Caki2 (cell line): ENCODE measurements around the gene MARCHF7. TPM values are rescaled to one million over a fixed set of nuclear protein-coding genes. Genes with fewer than 3 reads are reported as not detected.
"Not testable (repeated sequence)": the region's sequence is repeated elsewhere in the genome, so short reads cannot be mapped to it uniquely, and the experiment has no call there.

Experiments
- DNase-seq: peaks from one replicate; pipeline ENCODE4 v3.0.0-alpha.2; 2015; ENCODE audit warnings: low read depth
- in situ Hi-C: cut with HindIII; loops from 2 replicates; pipeline ENCODE4 v1.10.0; 2016; ENCODE audit warnings: low sequenced_read_pairs, low pct_unique_long_range_greater_than_20kb, mixed read lengths
- total RNA-seq: library from RNA; depleted of rRNA; stranded (reverse); fragments of >200 nt; shearing (Covaris generic); gene quantifications from 2 replicates; pipeline ENCODE4 v1.2.3, GENCODE V29; 2014; ENCODE audit warnings: low replicate concordance; rRNA removed

The MARCHF7 gene
- 62.0 and 74.2 TPM in 2 replicates for total RNA-seq

GRCh38 chr2:159712143-159712928, at the start of gene MARCHF7:
Gene MARCHF7, plus strand, starts transcription at chr2:159712506. Its CDS starts 16,517 bp downstream, at chr2:159729023.
- in situ Hi-C loops, result loop anchor here (25.0 kb wide), 1 partner anchor 100 kb away; the partner anchor contains the start of gene BAZ2B
- peak; percentile 97 for DNase-seq

DNA sequence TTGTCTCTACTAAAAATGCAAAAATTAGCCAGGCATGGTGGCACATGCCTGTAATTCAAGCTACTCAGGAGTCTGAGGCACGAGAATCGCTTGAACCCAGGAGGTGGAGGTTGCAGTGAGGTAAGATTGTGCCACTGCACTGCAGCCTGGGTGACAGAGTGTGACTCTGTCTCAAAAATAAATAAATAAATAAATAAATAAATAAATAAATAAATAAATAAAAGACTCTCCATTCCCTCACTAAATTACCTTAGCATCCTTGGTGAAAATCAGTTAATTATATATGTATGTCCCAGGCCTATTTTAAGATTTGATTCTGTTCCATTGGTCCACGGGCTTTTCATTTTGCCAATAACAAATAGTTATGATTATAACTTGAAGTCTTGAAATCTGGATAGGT, 44.9 kb upstream of the MARCHF7 start:
- in situ Hi-C loops, result not testable (repeated sequence)

GRCh38 chr2:159671047-159671446, 41.3 kb upstream of the MARCHF7 start:
- in situ Hi-C loops, result no loop called here
- no peak for DNase-seq

More for the DNA sequence above, 44.9 kb upstream of the MARCHF7 start:
- DNase-seq, result not testable (repeated sequence)

- no peak for DNase-seq
- in situ Hi-C loops, result no loop called here
Observed at GRCh38 chr2:159677654-159678053, 34.7 kb upstream of the MARCHF7 start.

DNA sequence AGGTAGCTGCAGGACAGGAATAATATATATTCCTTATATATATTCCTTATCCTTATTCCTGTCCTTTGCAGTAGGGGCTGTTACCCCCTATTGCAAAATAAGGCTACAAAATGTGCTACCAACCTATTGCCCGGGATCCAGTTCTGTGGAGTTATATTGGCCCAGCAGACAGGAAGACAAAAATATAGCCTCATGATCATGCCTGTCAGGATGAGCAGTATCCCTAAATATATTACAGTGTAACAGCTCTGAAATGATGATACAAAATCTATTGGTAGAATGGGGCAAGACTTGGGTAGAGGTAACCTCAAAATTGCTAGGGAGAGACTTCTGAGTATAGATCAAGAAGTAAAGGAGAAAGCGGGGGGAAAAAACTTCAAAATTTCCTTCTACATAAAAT, 31.6 kb upstream of the MARCHF7 start:
- DNase-seq, result no peak
- in situ Hi-C loops, result no loop called here

- in situ Hi-C loops, result no loop called here
- DNase-seq, result no peak
Observed at GRCh38 chr2:159683817-159684216, 28.5 kb upstream of the MARCHF7 start.

- in situ Hi-C loops, result no loop called here
- no peak for DNase-seq
Observed at GRCh38 chr2:159684796-159685195, 27.5 kb upstream of the MARCHF7 start.

DNA sequence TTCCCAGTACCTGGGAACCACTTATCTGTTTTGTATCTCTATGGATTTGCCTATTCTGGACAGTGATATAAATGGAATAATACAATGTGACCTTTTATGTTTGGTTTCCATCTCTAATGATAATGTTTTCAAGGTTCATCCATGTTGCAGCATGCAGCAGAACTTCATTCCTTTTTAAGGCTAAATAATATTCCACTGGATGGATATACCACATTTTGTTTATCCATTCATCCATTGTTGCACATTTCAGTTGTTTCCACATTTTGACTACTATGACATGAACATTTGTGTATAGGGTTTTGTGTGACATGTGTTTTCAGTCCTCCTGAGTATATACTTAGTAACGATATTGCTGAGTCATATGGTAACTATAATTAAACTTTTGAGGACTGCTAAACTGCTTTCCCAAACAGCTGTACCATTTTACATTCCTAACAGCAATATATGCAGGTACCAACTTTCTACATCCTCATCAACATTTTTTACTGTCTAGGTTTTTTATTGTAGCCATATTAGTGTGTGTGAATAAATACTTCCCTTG, 17.7 kb upstream of the MARCHF7 start:
- in situ Hi-C loops, result no loop called here
- no peak for DNase-seq

DNA sequence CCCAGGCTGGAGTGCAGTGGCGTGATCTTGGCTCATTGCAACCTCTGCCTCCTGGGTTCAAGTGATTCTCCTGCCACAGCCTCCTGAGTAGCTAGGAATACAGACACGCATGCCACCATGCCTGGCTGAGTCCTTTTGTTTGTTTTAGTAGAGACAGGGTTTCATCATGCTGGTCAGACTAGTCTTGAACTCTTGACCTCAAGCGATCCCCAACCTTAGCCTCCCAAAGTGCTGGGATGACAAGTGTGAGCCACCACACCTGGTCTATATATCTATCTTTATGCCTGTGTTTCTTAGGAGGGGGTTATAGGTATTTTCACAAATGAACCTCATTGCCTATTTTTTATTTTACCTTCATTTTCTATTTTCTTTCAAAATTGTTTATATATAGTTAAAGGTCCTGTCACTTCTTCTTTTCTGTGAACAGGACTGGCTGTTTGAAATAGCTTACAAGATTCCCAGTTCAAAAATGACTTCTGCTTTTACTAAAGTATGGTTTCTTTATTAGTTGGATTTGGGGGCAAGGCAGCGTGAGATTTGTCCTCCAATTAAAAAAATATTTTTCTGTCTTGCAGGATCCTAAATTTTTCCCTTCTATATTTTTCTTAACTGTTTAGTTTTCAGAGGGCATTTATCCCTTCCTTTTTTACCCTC, 16.4 kb upstream of the MARCHF7 start:
- no peak for DNase-seq
- in situ Hi-C loops, result no loop called here

DNA sequence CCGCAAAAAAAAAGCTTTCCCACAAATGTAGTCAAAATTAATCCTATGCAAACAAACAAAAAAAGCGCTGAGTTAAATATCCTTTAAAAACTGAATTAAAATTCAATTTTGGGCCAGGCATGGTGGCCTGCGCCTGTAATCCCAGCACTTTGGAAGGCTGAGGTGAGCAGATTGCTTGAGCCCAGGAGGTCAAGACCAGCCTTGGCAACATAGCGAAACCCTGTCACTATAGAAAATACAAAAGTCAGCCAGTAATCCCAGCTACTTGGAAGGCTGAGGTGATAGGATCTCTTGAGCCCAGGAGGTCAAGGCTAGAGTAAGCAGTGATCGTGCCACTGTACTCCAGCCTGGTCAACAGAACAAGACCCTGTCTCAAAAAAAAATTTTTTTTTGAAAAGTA, 8.8 kb upstream of the MARCHF7 start:
- in situ Hi-C loops, result loop anchor here (25.0 kb wide), 1 partner anchor 91 kb away; the partner anchor contains the start of gene BAZ2B
- DNase-seq, result no peak

DNA sequence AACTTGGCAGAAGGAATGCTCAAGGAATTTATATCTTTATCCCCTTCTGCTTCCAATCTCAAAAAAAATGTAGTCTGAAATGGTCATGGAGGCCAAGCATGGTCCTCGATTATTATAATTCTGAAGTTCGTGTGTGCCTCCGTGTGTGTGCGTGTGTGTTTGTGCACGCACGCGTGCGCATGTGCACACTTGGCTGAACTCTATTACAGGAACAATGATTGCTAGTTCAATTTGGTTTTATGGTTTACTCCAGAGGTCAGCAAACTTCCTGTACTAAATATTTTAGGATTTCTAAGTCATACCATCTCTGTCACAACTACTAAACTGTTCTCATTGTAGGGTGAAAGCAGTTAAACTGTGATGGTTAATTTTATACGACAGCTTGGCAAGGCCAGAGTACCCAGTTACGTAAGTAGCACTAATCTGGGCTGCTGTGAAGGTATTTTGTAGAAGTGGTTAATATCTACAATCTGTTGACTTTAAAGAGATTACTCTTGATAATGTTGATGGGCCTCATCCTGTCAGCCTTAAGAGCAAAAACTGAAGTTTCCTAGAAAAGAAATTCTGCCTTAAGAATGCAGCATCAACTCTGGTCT, 5.8 kb upstream of the MARCHF7 start:
- in situ Hi-C loops, result loop anchor here (25.0 kb wide), 1 partner anchor 94 kb away; the partner anchor contains the start of gene BAZ2B
- DNase-seq, result peak; percentile 36

DNA sequence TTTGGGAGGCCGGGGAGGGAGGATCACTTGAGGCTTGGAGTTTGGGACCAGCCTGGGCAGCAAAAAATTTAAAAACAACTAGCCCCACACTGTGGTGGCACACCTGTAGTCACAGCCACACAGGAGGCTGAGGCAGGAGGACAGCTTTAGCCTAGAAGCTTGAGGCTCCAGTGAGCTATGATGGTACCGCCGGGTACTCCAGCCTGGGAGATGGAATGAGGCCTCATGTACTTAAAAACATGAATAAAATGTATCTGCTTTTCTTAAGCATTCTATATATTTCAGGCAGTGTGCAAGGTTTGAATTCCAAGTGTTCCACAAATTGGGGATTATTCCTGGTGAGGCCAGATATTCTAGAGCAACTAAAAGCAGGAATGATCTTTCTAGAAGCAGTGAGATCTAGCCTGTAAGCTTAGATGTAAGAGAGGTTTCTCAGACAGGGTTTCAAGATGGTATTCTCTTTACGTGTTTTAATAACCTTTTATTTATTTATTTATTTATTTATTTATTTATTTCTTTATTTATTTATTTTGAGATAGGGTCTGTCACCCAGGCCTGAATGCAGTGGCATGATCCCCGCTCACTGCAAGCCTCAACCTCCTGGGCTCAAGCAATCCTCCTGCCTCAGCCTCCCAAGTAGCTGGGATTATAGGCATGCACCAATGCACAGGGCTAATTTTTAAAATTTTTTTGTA, 4.1 kb upstream of the MARCHF7 start:
- in situ Hi-C loops, result loop anchor here (25.0 kb wide), 1 partner anchor 96 kb away; the partner anchor contains the start of gene BAZ2B

GRCh38 chr2:159710601-159711180, 1.6 kb upstream of the MARCHF7 start:
- peak; percentile 10 for DNase-seq
- in situ Hi-C loops, result loop anchor here (25.0 kb wide), 1 partner anchor 98 kb away; the partner anchor contains the start of gene BAZ2B

More for the DNA sequence above, 4.1 kb upstream of the MARCHF7 start:
- DNase-seq, result no peak

DNA sequence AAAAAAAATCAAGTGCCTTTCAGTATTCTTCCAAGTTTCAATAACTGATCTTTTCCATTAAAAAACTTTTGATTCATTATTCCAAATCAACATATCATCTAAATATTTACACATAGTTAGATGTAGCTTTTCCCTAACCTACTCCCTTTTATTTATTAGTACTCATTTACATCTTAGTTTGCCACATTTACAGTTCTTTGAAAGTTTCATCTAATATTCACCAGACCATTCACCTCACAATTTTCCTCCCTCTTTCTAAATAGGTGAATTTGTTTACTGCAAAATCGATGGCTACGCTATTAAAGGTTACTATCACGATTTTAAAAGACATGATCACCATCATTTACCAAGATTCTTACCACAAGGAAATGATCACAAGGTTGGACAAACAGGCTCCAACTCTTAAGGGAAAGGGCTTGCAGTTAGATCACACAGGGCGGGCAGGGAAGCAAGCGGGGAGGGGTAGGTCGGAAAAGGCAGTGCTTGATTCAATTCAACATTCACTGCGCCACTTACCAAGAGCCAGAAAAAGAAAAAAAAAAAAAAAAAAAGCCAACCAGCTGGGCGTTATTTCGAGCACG, 654 bp upstream of the MARCHF7 start:
- in situ Hi-C loops, result loop anchor here (25.0 kb wide), 1 partner anchor 99 kb away; the partner anchor contains the start of gene BAZ2B
- no peak for DNase-seq

DNA sequence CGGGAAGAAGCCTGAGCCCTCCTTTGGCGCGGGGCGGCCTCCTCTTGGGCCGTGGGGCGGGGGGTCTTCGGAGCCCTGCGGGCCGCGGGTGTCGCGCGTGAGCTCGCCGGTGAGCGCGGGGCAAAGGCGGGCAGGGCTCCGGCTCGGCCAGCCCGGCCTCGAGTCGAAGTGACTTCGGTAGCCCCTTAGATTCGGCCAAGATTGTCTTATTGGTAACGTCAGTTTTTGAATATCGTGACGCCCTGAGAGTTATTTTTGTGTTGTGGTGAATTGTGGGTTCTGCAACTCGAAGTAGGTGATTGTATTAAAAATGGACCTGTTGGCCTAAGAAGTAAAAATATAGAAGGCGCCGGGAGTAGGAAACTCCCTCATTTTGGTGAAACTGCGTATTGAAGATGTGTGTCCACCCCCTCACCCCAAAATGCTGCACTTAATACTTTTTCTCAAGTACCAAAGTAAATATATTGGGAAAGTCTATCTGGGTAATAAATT, 669 bp downstream of the MARCHF7 start:
- in situ Hi-C loops, result loop anchor here (25.0 kb wide), 1 partner anchor 101 kb away; the partner anchor contains the start of gene BAZ2B
- no peak for DNase-seq

- in situ Hi-C loops, result loop anchor here (25.0 kb wide), 1 partner anchor 101 kb away; the partner anchor contains the start of gene BAZ2B
Observed at GRCh38 chr2:159713631-159714246, 1.4 kb downstream of the MARCHF7 start.

More at GRCh38 chr2:159713631-159714246, 1.4 kb downstream of the MARCHF7 start:
- DNase-seq, result peak; percentile 23
